Measurements from ENCODE around the gene ERCC6. TPM values are rescaled to one million over a fixed set of nuclear protein-coding genes. Genes with fewer than 3 reads are reported as not detected.

Gene ERCC6
- total and polyA plus RNA-seq, 2 donors (not counting 1 experiment from before 2014, with no cell fraction given): 8.1 to 59.8 TPM

- Histone ChIP-seq H2AFZ (ENCODE audit: insufficient read depth, low read depth, low read length, poor library complexity, severe bottlenecking) (no peak overlapping the region), H3K27me3 (replicated peaks in 1 of 4; ENCODE audit: control extremely low read depth in 1 of 4, control insufficient read depth in 3 of 4, insufficient read depth in 4 of 4, low read length in 3 of 4) (no peaks in the 10 kb centered on the region), H3K4me1 (ENCODE audit: control insufficient read depth in 2 of 2, insufficient read depth in 2 of 2, low read length in 2 of 2) (no peaks in the 10 kb centered on the region), H3K79me2 (ENCODE audit: control insufficient read depth, insufficient read depth, low read length) (no peaks in the 10 kb centered on the region), H4K20me1 (ENCODE audit: control insufficient read depth, insufficient read depth, low read length, poor library complexity, severe bottlenecking) (no peaks in the 10 kb centered on the region), H3K27ac (ENCODE audit: low read length in 2 of 2) (no peak overlapping the region), H3K9ac (ENCODE audit: low read length) (no peak overlapping the region), H3K4me3 (ENCODE audit: control extremely low read depth in 1 of 5, extremely low read depth in 1 of 5, insufficient read depth in 1 of 5, low read depth in 2 of 5, low read length in 4 of 5) (no peak overlapping the region), H3K9me3 (ENCODE audit: control extremely low read depth in 1 of 3, control insufficient read depth in 2 of 3, insufficient read depth in 1 of 3, low read length in 2 of 3) (peaks cover 3 to 13% (median 8%) of the 10 kb centered on the region in 3 donors), H3K36me3 (replicated peaks in 1 of 2; ENCODE audit: control extremely low read depth in 1 of 2, control insufficient read depth in 1 of 2, extremely low read depth in 1 of 2, insufficient read depth in 2 of 2, low read length in 1 of 2) (peaks cover 17 to 35% of the 10 kb centered on the region in 2 experiments), H3K4me2 (replicated peaks; ENCODE audit: low read depth, low read length, poor library complexity, severe bottlenecking) (no peak overlapping the region)
- no peaks in the 10 kb centered on the region for H3K27me3 Mint-ChIP-seq
- DNase-seq (no peak), ATAC-seq (ENCODE audit: low read depth) (no peak)
- H3K27ac Mint-ChIP-seq: no peak overlapping the region
- POLR2A ChIA-PET: no interaction called here
- TF ChIP-seq CTCF (IDR thresholded peaks at IDR 0.05) (no peak), EZH2 (IDR thresholded peaks at IDR 0.05; ENCODE audit: borderline replicate concordance, insufficient read depth, low read depth, low read length, poor library complexity, severe bottlenecking) (no peak)
- peaks cover 12% of the 10 kb centered on the region for H3K9me3 Mint-ChIP-seq (ENCODE audit: insufficient read depth)
- CTCF ChIA-PET: no interaction called here
- H3K4me3 Mint-ChIP-seq: no peak overlapping the region
- H3K4me1 Mint-ChIP-seq: no peaks in the 10 kb centered on the region
- intact Hi-C loops (cut with micrococcal nuclease): no loop called here
Observed at GRCh38 chr10:49465736-49466135, 73.2 kb downstream of the ERCC6 start.

Other genes with a start within 250 kb of the ERCC6 start
- gene C10orf71, start 240.0 kb downstream of the ERCC6 start, total RNA-seq: not detected in 2 replicates
- not detected in 2 replicates for gene C10orf71, start 240.0 kb downstream of the ERCC6 start, polyA plus RNA-seq
- gene DRGX, start 143.0 kb downstream of the ERCC6 start, total RNA-seq: not detected in 2 replicates
- gene DRGX, start 143.0 kb downstream of the ERCC6 start, polyA plus RNA-seq: not detected in 2 replicates
- gene SLC18A3, start 71.2 kb upstream of the ERCC6 start, total RNA-seq: not detected in 2 replicates
- gene SLC18A3, start 71.2 kb upstream of the ERCC6 start, polyA plus RNA-seq: not detected in 2 replicates
- not detected in 2 replicates for gene CHAT, start 74.9 kb upstream of the ERCC6 start, total RNA-seq
- gene CHAT, start 74.9 kb upstream of the ERCC6 start, polyA plus RNA-seq: not detected in 2 replicates
- gene C10orf53, start 140.5 kb upstream of the ERCC6 start, total RNA-seq: not detected in 2 replicates
- not detected in 2 replicates for gene C10orf53, start 140.5 kb upstream of the ERCC6 start, polyA plus RNA-seq
- gene OGDHL, start 223.2 kb upstream of the ERCC6 start, total RNA-seq: not detected in 2 replicates
- 0.07 TPM in 1 of 2 replicates, not detected in the other for gene OGDHL, start 223.2 kb upstream of the ERCC6 start, polyA plus RNA-seq